ENCODE data around the gene GRIPAP1. TPM values are rescaled to one million over a fixed set of nuclear protein-coding genes. Genes with fewer than 3 reads are reported as not detected.
A peak's percentile ranks its signal among the peaks of the same experiment; 100 is the strongest.

The GRIPAP1 gene
- total RNA-seq, 1 donor from 2014 or later, result 10.4 TPM

DNA sequence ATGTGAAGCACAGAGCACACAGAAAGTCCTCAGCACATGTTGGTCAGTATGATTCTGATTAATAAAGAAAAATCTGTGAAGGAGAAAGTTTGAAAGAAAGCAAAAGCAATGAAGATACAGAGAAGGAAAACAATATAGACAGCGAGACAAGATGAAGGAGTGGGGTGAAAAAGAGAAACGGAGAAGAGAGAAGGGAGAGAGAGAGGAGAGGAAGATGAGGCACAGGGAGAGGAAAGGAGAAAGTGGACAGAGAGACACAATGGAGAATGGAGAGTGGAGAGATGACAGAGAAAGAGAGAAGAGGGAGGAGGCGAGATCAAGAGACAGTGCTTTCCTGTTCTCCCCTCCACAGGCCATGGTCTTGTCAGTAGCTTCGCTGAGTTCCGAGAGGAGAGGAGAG, 26.5 kb downstream of the GRIPAP1 start:
- Histone ChIP-seq H3K4me3 (ENCODE audit: low read length in 3 of 3) (no peak overlapping the region), H3K9me3 (ENCODE audit: control insufficient read depth in 3 of 3, low read length in 3 of 3) (no peaks in the 10 kb centered on the region), H3K9ac (ENCODE audit: low read depth in 1 of 3, low read length in 3 of 3) (no peak overlapping the region), H3K4me1 (ENCODE audit: control insufficient read depth in 3 of 3, insufficient read depth in 3 of 3, low read length in 3 of 3) (peaks cover 0 to 5% (median 4%) of the 10 kb centered on the region in 3 donors), H3K27me3 (ENCODE audit: control insufficient read depth in 3 of 3, insufficient read depth in 3 of 3, low read length in 3 of 3) (no peaks in the 10 kb centered on the region), H3K27ac (ENCODE audit: low read depth, low read length) (no peak overlapping the region), H3K36me3 (ENCODE audit: control insufficient read depth in 3 of 3, insufficient read depth in 3 of 3, low read length in 3 of 3) (peaks cover 8 to 19% (median 14%) of the 10 kb centered on the region in 3 donors)

GRCh38 chrX:48975041-48975440, 27.0 kb downstream of the GRIPAP1 start:
- H3K4me1 ChIP-seq (ENCODE audit: control insufficient read depth in 3 of 3, insufficient read depth in 3 of 3, low read length in 3 of 3), result peaks cover 0 to 5% (median 4%) of the 10 kb centered on the region in 3 donors
- H3K36me3 ChIP-seq (ENCODE audit: control insufficient read depth in 3 of 3, insufficient read depth in 3 of 3, low read length in 3 of 3), result peaks cover 8 to 16% (median 14%) of the 10 kb centered on the region in 3 donors
- no peak overlapping the region for H3K4me3 ChIP-seq (ENCODE audit: low read length in 3 of 3)
- no peak overlapping the region for H3K9ac ChIP-seq (ENCODE audit: low read depth in 1 of 3, low read length in 3 of 3)
- no peaks in the 10 kb centered on the region for H3K9me3 ChIP-seq (ENCODE audit: control insufficient read depth in 3 of 3, low read length in 3 of 3)
- H3K27ac ChIP-seq (ENCODE audit: low read depth, low read length), result no peak overlapping the region
- no peaks in the 10 kb centered on the region for H3K27me3 ChIP-seq (ENCODE audit: control insufficient read depth in 3 of 3, insufficient read depth in 3 of 3, low read length in 3 of 3)

DNA sequence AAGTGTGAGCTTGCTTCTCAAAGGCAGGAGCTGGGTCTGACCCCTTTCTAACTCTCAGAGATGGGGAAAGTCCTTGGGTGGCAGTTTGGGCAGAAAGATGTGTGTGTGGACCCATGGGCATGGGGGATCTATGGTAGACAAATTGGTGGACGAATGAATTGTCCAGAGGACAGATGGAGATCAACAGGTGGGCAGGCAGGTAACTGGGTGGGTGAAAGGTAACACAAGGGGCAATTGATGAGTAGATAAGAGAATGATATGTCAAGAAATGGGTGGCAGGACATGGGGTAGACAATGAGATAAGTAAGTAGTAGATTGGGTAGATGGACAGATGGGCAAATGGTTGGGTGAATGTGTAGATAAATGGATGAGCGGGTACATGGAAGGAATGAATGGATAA, 27.5 kb downstream of the GRIPAP1 start:
- Histone ChIP-seq H3K9me3 (ENCODE audit: control insufficient read depth in 3 of 3, low read length in 3 of 3) (no peaks in the 10 kb centered on the region), H3K36me3 (ENCODE audit: control insufficient read depth in 3 of 3, insufficient read depth in 3 of 3, low read length in 3 of 3) (peaks cover 8 to 16% (median 14%) of the 10 kb centered on the region in 3 donors), H3K9ac (ENCODE audit: low read depth in 1 of 3, low read length in 3 of 3) (no peak overlapping the region), H3K27me3 (ENCODE audit: control insufficient read depth in 3 of 3, insufficient read depth in 3 of 3, low read length in 3 of 3) (no peaks in the 10 kb centered on the region), H3K4me1 (ENCODE audit: control insufficient read depth in 3 of 3, insufficient read depth in 3 of 3, low read length in 3 of 3) (peaks cover 0 to 5% (median 4%) of the 10 kb centered on the region in 3 donors), H3K4me3 (ENCODE audit: low read length in 3 of 3) (no peak overlapping the region), H3K27ac (ENCODE audit: low read depth, low read length) (no peak overlapping the region)

- Histone ChIP-seq H3K27ac (ENCODE audit: low read depth, low read length) (no peak overlapping the region), H3K9ac (ENCODE audit: low read depth in 1 of 3, low read length in 3 of 3) (no peak overlapping the region), H3K4me3 (ENCODE audit: low read length in 3 of 3) (no peak overlapping the region), H3K27me3 (ENCODE audit: control insufficient read depth in 3 of 3, insufficient read depth in 3 of 3, low read length in 3 of 3) (no peaks in the 10 kb centered on the region), H3K36me3 (ENCODE audit: control insufficient read depth in 3 of 3, insufficient read depth in 3 of 3, low read length in 3 of 3) (peaks cover 8 to 16% (median 14%) of the 10 kb centered on the region in 3 donors), H3K4me1 (ENCODE audit: control insufficient read depth in 3 of 3, insufficient read depth in 3 of 3, low read length in 3 of 3) (peaks cover 0 to 5% (median 4%) of the 10 kb centered on the region in 3 donors), H3K9me3 (ENCODE audit: control insufficient read depth in 3 of 3, low read length in 3 of 3) (no peaks in the 10 kb centered on the region)
These were observed 28.0 kb downstream of the GRIPAP1 start for GRCh38 chrX:48974033-48974432.

DNA sequence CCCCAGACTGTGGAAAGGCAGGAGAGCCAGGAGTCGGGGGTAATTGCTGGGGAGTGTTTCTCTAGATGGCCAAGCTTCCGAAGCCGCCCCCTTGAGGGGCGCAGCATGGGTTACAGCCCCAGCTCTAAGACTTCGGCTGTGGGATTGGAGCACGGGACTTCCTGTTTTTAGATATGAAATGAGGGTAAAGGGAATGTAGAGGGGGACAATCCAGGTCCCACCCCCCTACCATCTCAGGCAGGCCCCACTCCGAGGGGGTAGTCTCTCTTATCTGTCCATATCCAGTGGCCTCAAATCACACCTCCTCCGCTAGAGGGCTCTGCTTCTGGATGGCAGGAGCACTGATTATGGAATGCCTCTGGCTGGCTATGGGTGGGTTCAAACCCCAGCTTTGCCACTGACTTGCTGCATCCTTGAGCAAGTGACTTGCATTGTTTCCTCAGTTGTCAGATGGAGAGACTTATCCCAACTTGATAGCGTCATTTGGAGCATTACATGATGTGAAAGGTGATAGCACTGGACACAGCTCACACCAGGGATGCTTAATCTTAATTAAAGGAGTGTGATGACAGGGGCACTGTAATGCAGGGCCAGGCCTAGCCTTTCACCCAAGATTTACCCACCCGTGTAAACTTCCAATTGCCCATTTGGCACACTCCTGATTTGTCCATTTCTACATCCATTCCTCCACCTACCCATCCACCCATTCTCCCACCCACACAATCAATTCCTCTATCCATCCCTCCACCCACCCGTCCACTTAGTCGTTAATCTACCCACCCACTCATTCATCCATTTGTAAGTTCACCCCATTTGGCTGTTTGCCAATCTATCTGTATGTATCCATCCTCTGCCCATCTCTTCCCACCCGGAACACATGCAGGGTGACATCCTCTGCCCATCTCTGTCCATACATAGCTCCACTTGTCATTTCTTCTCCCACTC, 29.6 kb downstream of the GRIPAP1 start:
- Histone ChIP-seq H3K36me3 (ENCODE audit: control insufficient read depth in 3 of 3, insufficient read depth in 3 of 3, low read length in 3 of 3) (peaks cover 8 to 16% (median 14%) of the 10 kb centered on the region in 3 donors), H3K9ac (ENCODE audit: low read depth in 1 of 3, low read length in 3 of 3) (peak overlapping the region in 2 of 3 donors; percentile 40 to 50), H3K4me3 (ENCODE audit: low read length in 3 of 3) (peak overlapping the region; percentile 13 to 38 (median 17)), H3K27ac (ENCODE audit: low read depth, low read length) (peak overlapping the region; percentile 30), H3K27me3 (ENCODE audit: control insufficient read depth in 3 of 3, insufficient read depth in 3 of 3, low read length in 3 of 3) (no peaks in the 10 kb centered on the region), H3K9me3 (ENCODE audit: control insufficient read depth in 3 of 3, low read length in 3 of 3) (no peaks in the 10 kb centered on the region), H3K4me1 (ENCODE audit: control insufficient read depth in 3 of 3, insufficient read depth in 3 of 3, low read length in 3 of 3) (peaks cover 0 to 5% (median 4%) of the 10 kb centered on the region in 3 donors)

- Histone ChIP-seq H3K9me3 (ENCODE audit: control insufficient read depth in 3 of 3, low read length in 3 of 3) (no peaks in the 10 kb centered on the region), H3K27me3 (ENCODE audit: control insufficient read depth in 3 of 3, insufficient read depth in 3 of 3, low read length in 3 of 3) (no peaks in the 10 kb centered on the region), H3K4me3 (ENCODE audit: low read length in 3 of 3) (peak within 1 kb of the TSS; percentile 13 to 38 (median 17)), H3K4me1 (ENCODE audit: control insufficient read depth in 3 of 3, insufficient read depth in 3 of 3, low read length in 3 of 3) (peaks cover 0 to 5% (median 4%) of the 10 kb centered on the region in 3 donors), H3K36me3 (ENCODE audit: control insufficient read depth in 3 of 3, insufficient read depth in 3 of 3, low read length in 3 of 3) (peaks cover 8 to 16% (median 14%) of the 10 kb centered on the region in 3 donors), H3K27ac (ENCODE audit: low read depth, low read length) (peak within 1 kb of the TSS; percentile 30), H3K9ac (ENCODE audit: low read depth in 1 of 3, low read length in 3 of 3) (peak within 1 kb of the TSS in 2 of 3 donors; percentile 40 to 50)
These were observed 30.5 kb downstream of the GRIPAP1 start, which contains the start of gene KCND1 for GRCh38 chrX:48971249-48972219. KCND1 (minus strand) TSS chrX:48971844; CDS start chrX:48970271, 1,573 bp downstream.

DNA sequence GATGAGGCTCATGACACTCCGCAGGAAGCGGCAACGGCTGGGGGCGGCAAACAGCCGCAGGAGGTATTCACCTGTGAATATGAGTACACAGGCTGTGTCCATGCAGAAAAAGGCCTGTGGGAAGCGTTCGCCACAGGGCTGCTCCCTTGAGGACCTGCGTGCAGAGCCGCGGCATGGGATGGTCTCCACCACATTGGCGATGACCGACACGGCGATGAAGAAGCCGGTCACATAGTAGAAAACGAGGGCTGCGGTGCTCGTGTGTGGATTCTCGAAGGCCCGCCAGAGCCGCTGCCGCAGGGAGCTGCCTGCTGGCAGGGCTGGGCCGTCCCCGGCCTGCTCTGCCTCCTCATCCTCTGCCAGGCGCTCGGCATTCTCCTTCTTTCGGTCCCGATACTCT, 32.6 kb downstream of the GRIPAP1 start:
- Histone ChIP-seq H3K9me3 (ENCODE audit: control insufficient read depth in 3 of 3, low read length in 3 of 3) (no peaks in the 10 kb centered on the region), H3K4me1 (ENCODE audit: control insufficient read depth in 3 of 3, insufficient read depth in 3 of 3, low read length in 3 of 3) (peaks cover 0 to 5% (median 4%) of the 10 kb centered on the region in 3 donors), H3K27me3 (ENCODE audit: control insufficient read depth in 3 of 3, insufficient read depth in 3 of 3, low read length in 3 of 3) (no peaks in the 10 kb centered on the region), H3K36me3 (ENCODE audit: control insufficient read depth in 3 of 3, insufficient read depth in 3 of 3, low read length in 3 of 3) (peaks cover 0 to 5% (median under 1%) of the 10 kb centered on the region in 3 donors), H3K9ac (ENCODE audit: low read depth in 1 of 3, low read length in 3 of 3) (no peak overlapping the region), H3K4me3 (ENCODE audit: low read length in 3 of 3) (no peak overlapping the region), H3K27ac (ENCODE audit: low read depth, low read length) (no peak overlapping the region)

DNA sequence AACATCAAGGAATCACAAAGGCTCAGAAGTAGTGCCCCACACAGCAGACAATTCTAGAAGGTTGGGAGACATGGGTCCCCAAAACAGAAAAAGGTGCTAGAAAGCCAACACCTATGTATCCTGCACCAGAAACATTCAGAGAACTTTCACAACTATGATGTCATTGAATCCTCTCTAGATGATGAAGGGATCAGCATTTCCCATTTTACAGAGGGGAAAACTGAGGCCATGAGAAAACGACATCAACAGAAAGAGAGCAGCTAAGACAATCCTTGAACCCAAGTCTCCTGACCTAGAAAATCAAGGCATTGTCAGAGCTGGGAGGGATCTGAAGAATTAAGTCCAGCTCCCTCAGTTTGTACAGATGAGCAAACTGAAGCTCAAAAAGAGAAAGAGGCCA, 33.7 kb downstream of the GRIPAP1 start:
- Histone ChIP-seq H3K4me3 (ENCODE audit: low read length in 3 of 3) (no peak overlapping the region), H3K9ac (ENCODE audit: low read depth in 1 of 3, low read length in 3 of 3) (no peak overlapping the region), H3K4me1 (ENCODE audit: control insufficient read depth in 3 of 3, insufficient read depth in 3 of 3, low read length in 3 of 3) (peaks cover 0 to 5% (median 4%) of the 10 kb centered on the region in 3 donors), H3K9me3 (ENCODE audit: control insufficient read depth in 3 of 3, low read length in 3 of 3) (no peaks in the 10 kb centered on the region), H3K27ac (ENCODE audit: low read depth, low read length) (no peak overlapping the region), H3K27me3 (ENCODE audit: control insufficient read depth in 3 of 3, insufficient read depth in 3 of 3, low read length in 3 of 3) (no peaks in the 10 kb centered on the region), H3K36me3 (ENCODE audit: control insufficient read depth in 3 of 3, insufficient read depth in 3 of 3, low read length in 3 of 3) (no peaks in the 10 kb centered on the region)

GRCh38 chrX:48966796-48967579, 35.1 kb downstream of the GRIPAP1 start:
- H3K27me3 ChIP-seq (ENCODE audit: control insufficient read depth in 3 of 3, insufficient read depth in 3 of 3, low read length in 3 of 3), result no peaks in the 10 kb centered on the region
- H3K9ac ChIP-seq (ENCODE audit: low read depth in 1 of 3, low read length in 3 of 3), result no peak overlapping the region
- no peak overlapping the region for H3K4me3 ChIP-seq (ENCODE audit: low read length in 3 of 3)
- H3K4me1 ChIP-seq (ENCODE audit: control insufficient read depth in 3 of 3, insufficient read depth in 3 of 3, low read length in 3 of 3), result peaks cover 0 to 1% (median under 1%) of the 10 kb centered on the region in 3 donors
- no peak overlapping the region for H3K27ac ChIP-seq (ENCODE audit: low read depth, low read length)
- H3K36me3 ChIP-seq (ENCODE audit: control insufficient read depth in 3 of 3, insufficient read depth in 3 of 3, low read length in 3 of 3), result no peaks in the 10 kb centered on the region
- no peaks in the 10 kb centered on the region for H3K9me3 ChIP-seq (ENCODE audit: control insufficient read depth in 3 of 3, low read length in 3 of 3)

Data from skeletal muscle tissue (tissue), 4 donors.